GM23338 (cell line): Measurements from ENCODE around the gene PRTN3. TPM values are rescaled to one million over a fixed set of nuclear protein-coding genes. Genes with fewer than 3 reads are reported as not detected.

Source experiments
- ATAC-seq: fragments of 200-7000 bp; cut with Tn5 transposase; 3 replicates; pipeline ENCODE4 v1.9.1; 2020
- DNase-seq: peaks from one replicate; pipeline ENCODE4 v3.0.0-alpha.2; 2015; ENCODE audit warnings: low spot score
- H2AFZ ChIP-seq: fragments of 200-600 bp; sonication (generic); 2 replicates; pipeline ENCODE4 v1.8.0; 2016; ENCODE audit warnings: antibody characterized with exemption, mild to moderate bottlenecking, moderate library complexity
- H3F3A ChIP-seq: fragments of 200-600 bp; sonication (generic); replicated peaks from 2 replicates; pipeline ENCODE4 v1.8.0; 2017; ENCODE audit warnings: antibody characterized with exemption, mixed run types, low read depth
- H3K27ac ChIP-seq: fragments of 200-600 bp; sonication (generic); 2 replicates; pipeline ENCODE4 v1.6.1; 2016; ENCODE audit warnings: low read depth
- H3K27me3 ChIP-seq: fragments of 200-600 bp; sonication (generic); 2 replicates; pipeline ENCODE4 v1.8.0; 2016; ENCODE audit warnings: mild to moderate bottlenecking, mixed run types, moderate library complexity; ENCODE audit not compliant: insufficient read depth
- H3K36me3 ChIP-seq: fragments of 200-600 bp; sonication (generic); 2 replicates; pipeline ENCODE4 v1.8.0; 2016; ENCODE audit warnings: mild to moderate bottlenecking; ENCODE audit not compliant: insufficient read depth
- H3K4me1 ChIP-seq: fragments of 200-600 bp; sonication (generic); 2 replicates; pipeline ENCODE4 v1.8.0; 2016; ENCODE audit warnings: mild to moderate bottlenecking, moderate library complexity; ENCODE audit not compliant: insufficient read depth
- H3K4me2 ChIP-seq: fragments of 200-600 bp; sonication (generic); 2 replicates; pipeline ENCODE4 v1.7.1; 2017; ENCODE audit warnings: mixed run types
- H3K4me3 ChIP-seq: fragments of 200-600 bp; sonication (generic); 2 replicates; pipeline ENCODE4 v1.6.1; 2016; ENCODE audit warnings: mixed run types
- H3K79me2 ChIP-seq: fragments of 200-600 bp; sonication (generic); replicated peaks from 2 replicates; pipeline ENCODE4 v1.8.0; 2017; ENCODE audit warnings: mild to moderate bottlenecking; ENCODE audit not compliant: insufficient read depth
- H3K9me2 ChIP-seq: fragments of 200-600 bp; sonication (generic); 2 replicates; pipeline ENCODE4 v1.8.0; 2017; ENCODE audit not compliant: insufficient read depth
- H4K20me1 ChIP-seq: fragments of 200-600 bp; sonication (generic); replicated peaks from 2 replicates; pipeline ENCODE4 v1.8.0; 2017; ENCODE audit warnings: mild to moderate bottlenecking; ENCODE audit not compliant: insufficient read depth
- H3K27ac Mint-ChIP-seq: 2 replicates; pipeline ENCODE4 v1.8.0; 2020; ENCODE audit warnings: inconsistent platforms, mild to moderate bottlenecking, moderate library complexity, mixed read lengths
- H3K27me3 Mint-ChIP-seq: 3 replicates; pipeline ENCODE4 v1.8.0; 2022; ENCODE audit warnings: low read depth, mild to moderate bottlenecking, moderate library complexity, mixed read lengths, inconsistent platforms; ENCODE audit not compliant: insufficient read depth, poor library complexity
- H3K36me3 Mint-ChIP-seq: 3 replicates; pipeline ENCODE4 v1.8.0; 2021; ENCODE audit warnings: low read depth, mild to moderate bottlenecking, inconsistent platforms, moderate library complexity, mixed read lengths
- H3K4me1 Mint-ChIP-seq: 3 replicates; pipeline ENCODE4 v1.8.0; 2020; ENCODE audit warnings: mild to moderate bottlenecking, inconsistent platforms, mixed read lengths
- H3K4me3 Mint-ChIP-seq: 3 replicates; pipeline ENCODE4 v1.8.0; 2021; ENCODE audit warnings: moderate library complexity, mild to moderate bottlenecking, inconsistent platforms, mixed read lengths
- H3K9me3 Mint-ChIP-seq: 3 replicates; pipeline ENCODE4 v1.8.0; 2020; ENCODE audit warnings: moderate library complexity, mild to moderate bottlenecking, inconsistent platforms, mixed read lengths
- CREB1 ChIP-seq: fragments of 250-450 bp; sonication (Bioruptor Pico); IDR thresholded peaks from 2 replicates; pipeline ENCODE4 v1.5.0; 2020; ENCODE audit warnings: low read depth, mild to moderate bottlenecking, moderate library complexity
- CTCF ChIP-seq, 2 experiments: fragments of 200-600 bp in 1 of 2; sonication (generic) in 1 of 2; conservative IDR thresholded peaks; 2 replicates each; pipeline versions ENCODE4 v1.5.1 to v1.6.1; 2016 to 2017; ENCODE audit warnings: antibody characterized with exemption in 2 of 2, low read depth in 2 of 2, mild to moderate bottlenecking in 2 of 2, moderate library complexity in 1 of 2
- ETS1 ChIP-seq: IDR thresholded peaks from 2 replicates; pipeline ENCODE4 v1.6.1; 2016; ENCODE audit warnings: antibody characterized with exemption
- EZH2 ChIP-seq: fragments of 200-600 bp; sonication (generic); IDR thresholded peaks from one replicate; pipeline ENCODE4 v1.8.0; 2017; ENCODE audit warnings: antibody characterized with exemption, mild to moderate bottlenecking, low read depth; ENCODE audit not compliant: unreplicated experiment
- EZH2phosphoT487 ChIP-seq: fragments of 200-600 bp; sonication (generic); IDR thresholded peaks from one replicate; pipeline ENCODE4 v1.8.1; 2018; ENCODE audit warnings: antibody characterized with exemption; ENCODE audit not compliant: unreplicated experiment
- JUNB ChIP-seq: IDR thresholded peaks from one replicate; pipeline ENCODE4 v1.6.1; 2016; ENCODE audit warnings: antibody characterized with exemption; ENCODE audit not compliant: unreplicated experiment
- NANOG ChIP-seq: IDR thresholded peaks from 2 replicates; pipeline ENCODE4 v1.6.1; 2016; ENCODE audit warnings: antibody characterized with exemption, borderline replicate concordance
- POLR2AphosphoS5 ChIP-seq: IDR thresholded peaks from 2 replicates; pipeline ENCODE4 v1.6.1; 2016; ENCODE audit warnings: antibody characterized with exemption, low read depth
- REST ChIP-seq: IDR thresholded peaks from one replicate; pipeline ENCODE4 v1.6.1; 2018; ENCODE audit warnings: antibody characterized with exemption; ENCODE audit not compliant: unreplicated experiment
- STAT1 ChIP-seq: IDR thresholded peaks from one replicate; pipeline ENCODE4 v1.6.1; 2016; ENCODE audit warnings: antibody characterized with exemption; ENCODE audit not compliant: unreplicated experiment
- ZNF114 ChIP-seq: fragments of 250-450 bp; sonication (Bioruptor Pico); IDR thresholded peaks from 2 replicates; pipeline ENCODE4 v1.5.0; 2020; ENCODE audit warnings: mild to moderate bottlenecking, moderate library complexity
- ZNF331 ChIP-seq: fragments of 250-450 bp; sonication (Bioruptor Pico); IDR thresholded peaks from 2 replicates; pipeline ENCODE4 v1.5.0; 2020; ENCODE audit warnings: low read depth, mild to moderate bottlenecking, moderate library complexity
- ZNF462 ChIP-seq: fragments of 250-450 bp; sonication (Bioruptor Pico); IDR thresholded peaks from 2 replicates; pipeline ENCODE4 v1.5.0; 2020; ENCODE audit warnings: mild to moderate bottlenecking, moderate library complexity
- polyA plus RNA-seq: library from polyadenylated mRNA; unstranded; fragments of >200 nt; fragmentation: Nextera tagmentation; extraction: Ambion mirVana; gene quantifications from 2 replicates; pipeline ENCODE4 v1.2.1, GENCODE V29; 2016
- total RNA-seq: library from RNA; depleted of rRNA; stranded (reverse); fragments of >200 nt; shearing (Covaris generic); gene quantifications from 2 replicates; pipeline ENCODE4 v1.2.3, GENCODE V29; 2014

PRTN3 gene
- total and polyA plus RNA-seq, 2 experiments from 2014 or later, result 0.21 to 0.68 TPM

GRCh38 chr19:868458-869244, 27.9 kb downstream of the PRTN3 start:
- Mint-ChIP-seq H3K27ac (no peak overlapping the region), H3K36me3 (peaks cover 39% of the 10 kb centered on the region), H3K9me3 (peaks cover 11% of the 10 kb centered on the region), H3K4me1 (peaks cover 5% of the 10 kb centered on the region), H3K27me3 (peaks cover 31% of the 10 kb centered on the region), H3K4me3 (no peak overlapping the region)
- Histone ChIP-seq H3F3A (peaks cover 28% of the 10 kb centered on the region), H3K79me2 (no peaks in the 10 kb centered on the region), H2AFZ (no peak overlapping the region), H3K4me3 (no peak overlapping the region), H3K27ac (no peak overlapping the region), H3K4me1 (no peaks in the 10 kb centered on the region), H3K36me3 (no peaks in the 10 kb centered on the region), H4K20me1 (peaks cover 9% of the 10 kb centered on the region; the same call in 1 of the 2 replicates), H3K4me2 (no peak overlapping the region), H3K27me3 (no peaks in the 10 kb centered on the region), H3K9me2 (no peaks in the 10 kb centered on the region)
- TF ChIP-seq NANOG (no peak), STAT1 (no peak), CTCF (conservative IDR thresholded peaks at IDR 0.05; ENCODE audit: low read depth in 2 of 2) (no peak), EZH2 (no peak), ETS1 (no peak), ZNF114 (CRISPR knock-in tag) (no peak), REST (no peak), ZNF331 (no peak), JUNB (no peak), EZH2phosphoT487 (no peak), CREB1 (no peak), POLR2AphosphoS5 (no peak), ZNF462 (CRISPR knock-in tag) (no peak)
- ATAC-seq, result no peak
- DNase-seq, result no peak
